Colonic mucosa (tissue), 4 donors: ENCODE data around the gene SAMD7. TPM values are rescaled to one million over a fixed set of nuclear protein-coding genes. Genes with fewer than 3 reads are reported as not detected.

ENCODE experiments used
- DNase-seq: peaks from one replicate; pipeline ENCODE4 v3.0.0-alpha.2; 2020
- H3K27ac ChIP-seq: fragments of 200-600 bp; one replicate; pipeline ENCODE4 v1.8.0; 2021
- H3K27me3 ChIP-seq: fragments of 200-600 bp; one replicate; pipeline ENCODE4 v1.8.0; 2021
- H3K36me3 ChIP-seq: fragments of 200-600 bp; one replicate; pipeline ENCODE4 v1.8.0; 2021
- H3K4me1 ChIP-seq: fragments of 200-600 bp; one replicate; pipeline ENCODE4 v1.8.0; 2021; ENCODE audit warnings: mild to moderate bottlenecking
- H3K4me3 ChIP-seq: fragments of 200-600 bp; one replicate; pipeline ENCODE4 v1.8.0; 2021
- H3K9ac ChIP-seq, 2 donors: one replicate each; pipeline ENCODE4 v1.7.0; 2013; ENCODE audit warnings: control low read depth in 2 of 2, low read depth in 2 of 2, low read length in 2 of 2
- H3K9me3 ChIP-seq: fragments of 200-600 bp; one replicate; pipeline ENCODE4 v1.8.0; 2021
- intact Hi-C: fragments of 100-400 bp; cut with DNase I; formaldehyde crosslinking; loops from one replicate; pipeline ENCODE4 v1.14.1; 2022
- total RNA-seq, 2 donors: library from RNA; stranded (reverse); fragmentation: NEBNext Ultra II Directional in 1 of 2; extraction: Animal tissue kit (Norgen Biotek cat#: 25700) in 1 of 2; gene quantifications; one replicate each; pipeline ENCODE4 v1.2.1, GENCODE V29; 2021
- TF ChIP-seq, protein P1 (sequence below): fragments of 200-600 bp; IDR thresholded peaks from one replicate; pipeline ENCODE4 v1.8.0; 2022; ENCODE audit warnings: antibody characterized with exemption, mild to moderate bottlenecking
- donor health status: healthy.
- donor health status: DM: no; HTN: no; CAD: no.
- donor health status: DM: no; HTN: no; CAD: no.

The SAMD7 gene, protein sequence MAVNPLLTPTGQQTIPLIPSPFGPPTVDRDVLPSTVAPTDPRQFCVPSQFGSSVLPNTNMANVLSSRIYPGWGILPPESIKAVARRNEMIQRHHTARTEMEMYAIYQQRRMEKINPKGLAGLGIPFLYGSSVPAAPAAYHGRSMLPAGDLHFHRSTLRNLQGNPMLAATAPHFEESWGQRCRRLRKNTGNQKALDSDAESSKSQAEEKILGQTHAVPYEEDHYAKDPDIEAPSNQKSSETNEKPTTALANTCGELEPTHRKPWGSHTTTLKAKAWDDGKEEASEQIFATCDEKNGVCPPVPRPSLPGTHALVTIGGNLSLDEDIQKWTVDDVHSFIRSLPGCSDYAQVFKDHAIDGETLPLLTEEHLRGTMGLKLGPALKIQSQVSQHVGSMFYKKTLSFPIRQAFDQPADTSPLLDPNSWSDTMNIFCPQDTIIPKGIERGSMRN
- total RNA-seq = not detected

DNA sequence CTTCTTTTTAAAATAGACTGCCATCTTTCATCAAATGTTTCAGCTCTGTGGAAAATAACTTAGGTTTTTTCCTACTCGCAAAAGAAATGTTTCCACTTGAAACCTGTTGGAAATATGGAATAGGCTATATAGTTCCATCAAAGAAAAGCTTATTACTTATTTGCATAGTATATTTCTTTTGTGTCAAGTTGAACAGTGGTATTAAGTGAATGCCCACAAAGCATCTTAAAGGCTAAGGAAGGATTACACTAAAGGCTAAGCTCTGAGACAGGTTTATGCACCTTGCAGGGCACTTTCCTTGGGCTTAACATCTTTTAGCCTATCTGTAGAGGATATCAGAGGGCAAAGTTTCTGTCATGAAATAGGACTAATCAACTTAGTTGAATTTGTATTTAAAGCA, at the start of gene SAMD7:
Gene SAMD7, plus strand, starts transcription at position 301 of the 400 bp plus-strand sequence. CDS start 7,927 bp downstream, outside the sequence.
- DNase-seq = no peak
- Histone ChIP-seq H3K4me1 (no peaks in the 10 kb centered on the region), H3K9ac (no peak within 1 kb of the TSS), H3K36me3 (no peaks in the 10 kb centered on the region), H3K9me3 (no peaks in the 10 kb centered on the region), H3K27me3 (no peaks in the 10 kb centered on the region), H3K4me3 (no peak within 1 kb of the TSS), H3K27ac (no peak within 1 kb of the TSS)
- TF ChIP-seq, protein P1, sequence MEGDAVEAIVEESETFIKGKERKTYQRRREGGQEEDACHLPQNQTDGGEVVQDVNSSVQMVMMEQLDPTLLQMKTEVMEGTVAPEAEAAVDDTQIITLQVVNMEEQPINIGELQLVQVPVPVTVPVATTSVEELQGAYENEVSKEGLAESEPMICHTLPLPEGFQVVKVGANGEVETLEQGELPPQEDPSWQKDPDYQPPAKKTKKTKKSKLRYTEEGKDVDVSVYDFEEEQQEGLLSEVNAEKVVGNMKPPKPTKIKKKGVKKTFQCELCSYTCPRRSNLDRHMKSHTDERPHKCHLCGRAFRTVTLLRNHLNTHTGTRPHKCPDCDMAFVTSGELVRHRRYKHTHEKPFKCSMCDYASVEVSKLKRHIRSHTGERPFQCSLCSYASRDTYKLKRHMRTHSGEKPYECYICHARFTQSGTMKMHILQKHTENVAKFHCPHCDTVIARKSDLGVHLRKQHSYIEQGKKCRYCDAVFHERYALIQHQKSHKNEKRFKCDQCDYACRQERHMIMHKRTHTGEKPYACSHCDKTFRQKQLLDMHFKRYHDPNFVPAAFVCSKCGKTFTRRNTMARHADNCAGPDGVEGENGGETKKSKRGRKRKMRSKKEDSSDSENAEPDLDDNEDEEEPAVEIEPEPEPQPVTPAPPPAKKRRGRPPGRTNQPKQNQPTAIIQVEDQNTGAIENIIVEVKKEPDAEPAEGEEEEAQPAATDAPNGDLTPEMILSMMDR = no peak
- intact Hi-C loops = no loop called here

DNA sequence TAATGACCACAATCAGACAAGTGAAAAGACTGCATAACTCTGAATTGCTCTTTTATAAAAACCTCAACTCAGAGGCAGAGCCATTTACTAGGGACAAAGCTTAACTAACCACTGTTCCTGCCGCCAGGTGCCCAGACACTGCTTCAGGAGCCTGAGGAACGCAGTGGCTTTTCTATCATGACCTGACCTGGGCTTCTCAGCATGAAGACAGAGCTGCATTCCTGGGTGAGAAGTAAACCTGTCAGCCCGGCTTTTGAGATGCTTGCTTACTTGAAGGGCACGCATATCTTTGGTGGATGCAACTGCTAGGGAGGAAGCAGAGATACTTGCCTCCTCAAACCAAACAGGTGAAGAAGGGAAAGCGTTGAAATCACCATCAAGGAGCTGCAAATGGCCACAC, 49.5 kb upstream of the SAMD7 start:
- Histone ChIP-seq H3K9me3 (no peaks in the 10 kb centered on the region), H3K4me1 (peaks cover 4% of the 10 kb centered on the region), H3K27me3 (no peaks in the 10 kb centered on the region), H3K27ac (no peak overlapping the region), H3K4me3 (no peak overlapping the region), H3K9ac (no peak overlapping the region), H3K36me3 (no peaks in the 10 kb centered on the region)
- TF ChIP-seq, protein P1 = no peak
- no peak for DNase-seq
- intact Hi-C loops = loop anchor here (5.0 kb wide), 2 partner anchors 100 to 175 kb away; partner anchors contain the start of gene GPR160

DNA sequence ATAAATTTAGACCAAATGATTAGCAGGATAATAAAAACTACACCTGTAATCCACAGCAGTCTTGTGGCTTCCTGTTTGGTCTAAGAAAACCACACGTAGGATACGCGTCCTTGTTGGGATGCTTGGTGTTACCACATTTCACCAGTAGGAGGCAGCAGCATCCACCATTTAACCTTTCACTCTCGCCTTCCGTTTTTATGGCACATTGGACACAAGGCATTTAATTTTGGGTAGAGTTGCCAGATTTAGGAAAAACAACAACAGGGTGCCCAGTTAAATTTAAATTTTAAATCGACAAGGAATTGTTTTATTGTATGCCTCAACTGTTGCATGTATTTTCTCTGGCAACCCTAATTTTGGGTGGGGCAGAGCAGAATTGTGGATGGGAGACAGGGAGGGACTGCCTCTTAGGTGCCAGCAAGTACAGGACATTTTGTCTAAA, 47.9 kb upstream of the SAMD7 start:
- H3K27me3 ChIP-seq = no peaks in the 10 kb centered on the region
- no peaks in the 10 kb centered on the region for H3K9me3 ChIP-seq
- DNase-seq = peak; percentile 87
- peaks cover 4% of the 10 kb centered on the region for H3K4me1 ChIP-seq
- TF ChIP-seq, protein P1 = peak; percentile 87
- intact Hi-C loops = loop anchor here (5.0 kb wide), 2 partner anchors 99 to 174 kb away; partner anchors contain the start of gene GPR160
- no peak overlapping the region for H3K4me3 ChIP-seq
- H3K27ac ChIP-seq = no peak overlapping the region
- peak overlapping the region in 1 of 2 donors; percentile 14 for H3K9ac ChIP-seq
- no peaks in the 10 kb centered on the region for H3K36me3 ChIP-seq

DNA sequence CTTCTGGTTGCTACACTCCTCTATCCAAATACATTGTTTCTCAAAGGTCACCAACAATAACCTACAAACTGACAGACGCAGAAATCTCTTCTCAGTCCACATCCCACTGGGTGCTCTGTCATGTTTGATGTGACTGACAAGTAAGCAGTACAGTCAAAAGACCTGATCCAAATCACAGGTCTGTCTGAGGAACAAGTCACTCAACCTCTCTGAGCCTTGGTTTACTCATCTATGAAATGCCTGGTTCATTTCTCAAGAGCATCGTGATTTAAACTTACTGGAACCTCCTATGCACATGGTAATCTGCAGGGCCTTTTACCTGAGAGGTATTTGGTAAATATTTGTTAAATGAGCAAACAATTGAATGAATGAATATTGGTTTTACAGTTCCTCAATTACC, 47.1 kb upstream of the SAMD7 start:
- H3K4me3 ChIP-seq = no peak overlapping the region
- intact Hi-C loops = loop anchor here (5.0 kb wide), 2 partner anchors 98 to 173 kb away; partner anchors contain the start of gene GPR160
- H3K36me3 ChIP-seq = no peaks in the 10 kb centered on the region
- TF ChIP-seq, protein P1 = no peak
- DNase-seq = no peak
- H3K27me3 ChIP-seq = no peaks in the 10 kb centered on the region
- no peak overlapping the region for H3K9ac ChIP-seq
- peaks cover 4% of the 10 kb centered on the region for H3K4me1 ChIP-seq
- H3K27ac ChIP-seq = no peak overlapping the region
- H3K9me3 ChIP-seq = no peaks in the 10 kb centered on the region

DNA sequence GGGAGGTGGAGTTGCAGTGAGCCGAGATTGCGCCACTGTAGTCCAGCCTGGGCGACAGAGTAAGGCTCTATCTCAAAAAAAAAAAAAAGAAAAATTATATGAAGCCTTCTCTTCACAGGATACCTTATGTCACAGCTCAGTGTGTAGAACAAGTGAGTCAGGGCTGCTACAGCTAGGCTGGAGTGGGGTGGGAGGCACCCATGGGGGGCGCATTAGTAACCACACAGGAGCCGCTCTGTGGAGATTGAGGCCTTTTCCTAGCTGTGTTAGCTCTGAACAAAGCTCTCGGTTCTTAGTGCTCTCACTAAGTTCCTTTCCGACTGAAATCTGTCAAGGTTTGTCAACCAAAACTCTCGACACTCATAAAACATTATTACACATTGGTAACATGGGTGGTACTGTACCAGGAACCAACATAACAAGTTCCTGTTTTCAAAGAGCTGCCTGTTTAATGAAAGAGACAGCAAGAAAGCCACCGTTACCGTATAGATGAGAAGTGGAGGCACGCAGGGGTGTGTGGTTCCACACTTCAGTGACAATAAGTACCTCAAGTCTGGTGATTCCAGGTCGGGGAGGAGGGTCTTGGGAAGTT, 46.1 kb upstream of the SAMD7 start:
- H3K27me3 ChIP-seq = no peaks in the 10 kb centered on the region
- no peaks in the 10 kb centered on the region for H3K36me3 ChIP-seq
- intact Hi-C loops = no loop called here
- peak overlapping the region in 1 of 2 donors; percentile 41 for H3K9ac ChIP-seq
- peak overlapping the region; percentile 85 for H3K27ac ChIP-seq
- DNase-seq = peak; percentile 32
- TF ChIP-seq, protein P1 = no peak
- no peak overlapping the region for H3K4me3 ChIP-seq
- H3K9me3 ChIP-seq = no peaks in the 10 kb centered on the region
- peaks cover 4% of the 10 kb centered on the region for H3K4me1 ChIP-seq
